GM23338 (cell line): ENCODE data around the gene GLOD4. TPM values are rescaled to one million over a fixed set of nuclear protein-coding genes. Genes with fewer than 3 reads are reported as not detected.

Source experiments
- ATAC-seq: fragments of 200-7000 bp; cut with Tn5 transposase; 3 replicates; pipeline ENCODE4 v1.9.1; 2020
- DNase-seq: peaks from one replicate; pipeline ENCODE4 v3.0.0-alpha.2; 2015; ENCODE audit warnings: low spot score
- H2AFZ ChIP-seq: fragments of 200-600 bp; sonication (generic); 2 replicates; pipeline ENCODE4 v1.8.0; 2016; ENCODE audit warnings: antibody characterized with exemption, mild to moderate bottlenecking, moderate library complexity
- H3F3A ChIP-seq: fragments of 200-600 bp; sonication (generic); replicated peaks from 2 replicates; pipeline ENCODE4 v1.8.0; 2017; ENCODE audit warnings: antibody characterized with exemption, mixed run types, low read depth
- H3K27ac ChIP-seq: fragments of 200-600 bp; sonication (generic); 2 replicates; pipeline ENCODE4 v1.6.1; 2016; ENCODE audit warnings: low read depth
- H3K27me3 ChIP-seq: fragments of 200-600 bp; sonication (generic); 2 replicates; pipeline ENCODE4 v1.8.0; 2016; ENCODE audit warnings: mild to moderate bottlenecking, mixed run types, moderate library complexity; ENCODE audit not compliant: insufficient read depth
- H3K36me3 ChIP-seq: fragments of 200-600 bp; sonication (generic); 2 replicates; pipeline ENCODE4 v1.8.0; 2016; ENCODE audit warnings: mild to moderate bottlenecking; ENCODE audit not compliant: insufficient read depth
- H3K4me1 ChIP-seq: fragments of 200-600 bp; sonication (generic); 2 replicates; pipeline ENCODE4 v1.8.0; 2016; ENCODE audit warnings: mild to moderate bottlenecking, moderate library complexity; ENCODE audit not compliant: insufficient read depth
- H3K4me2 ChIP-seq: fragments of 200-600 bp; sonication (generic); 2 replicates; pipeline ENCODE4 v1.7.1; 2017; ENCODE audit warnings: mixed run types
- H3K4me3 ChIP-seq: fragments of 200-600 bp; sonication (generic); 2 replicates; pipeline ENCODE4 v1.6.1; 2016; ENCODE audit warnings: mixed run types
- H3K79me2 ChIP-seq: fragments of 200-600 bp; sonication (generic); replicated peaks from 2 replicates; pipeline ENCODE4 v1.8.0; 2017; ENCODE audit warnings: mild to moderate bottlenecking; ENCODE audit not compliant: insufficient read depth
- H3K9me2 ChIP-seq: fragments of 200-600 bp; sonication (generic); 2 replicates; pipeline ENCODE4 v1.8.0; 2017; ENCODE audit not compliant: insufficient read depth
- H4K20me1 ChIP-seq: fragments of 200-600 bp; sonication (generic); replicated peaks from 2 replicates; pipeline ENCODE4 v1.8.0; 2017; ENCODE audit warnings: mild to moderate bottlenecking; ENCODE audit not compliant: insufficient read depth
- H3K27ac Mint-ChIP-seq: 2 replicates; pipeline ENCODE4 v1.8.0; 2020; ENCODE audit warnings: inconsistent platforms, mild to moderate bottlenecking, moderate library complexity, mixed read lengths
- H3K27me3 Mint-ChIP-seq: 3 replicates; pipeline ENCODE4 v1.8.0; 2022; ENCODE audit warnings: low read depth, mild to moderate bottlenecking, moderate library complexity, mixed read lengths, inconsistent platforms; ENCODE audit not compliant: insufficient read depth, poor library complexity
- H3K36me3 Mint-ChIP-seq: 3 replicates; pipeline ENCODE4 v1.8.0; 2021; ENCODE audit warnings: low read depth, mild to moderate bottlenecking, inconsistent platforms, moderate library complexity, mixed read lengths
- H3K4me1 Mint-ChIP-seq: 3 replicates; pipeline ENCODE4 v1.8.0; 2020; ENCODE audit warnings: mild to moderate bottlenecking, inconsistent platforms, mixed read lengths
- H3K4me3 Mint-ChIP-seq: 3 replicates; pipeline ENCODE4 v1.8.0; 2021; ENCODE audit warnings: moderate library complexity, mild to moderate bottlenecking, inconsistent platforms, mixed read lengths
- H3K9me3 Mint-ChIP-seq: 3 replicates; pipeline ENCODE4 v1.8.0; 2020; ENCODE audit warnings: moderate library complexity, mild to moderate bottlenecking, inconsistent platforms, mixed read lengths
- EZH2phosphoT487 ChIP-seq: fragments of 200-600 bp; sonication (generic); IDR thresholded peaks from one replicate; pipeline ENCODE4 v1.8.1; 2018; ENCODE audit warnings: antibody characterized with exemption; ENCODE audit not compliant: unreplicated experiment
- POLR2AphosphoS5 ChIP-seq: IDR thresholded peaks from 2 replicates; pipeline ENCODE4 v1.6.1; 2016; ENCODE audit warnings: antibody characterized with exemption, low read depth
- STAT1 ChIP-seq: IDR thresholded peaks from one replicate; pipeline ENCODE4 v1.6.1; 2016; ENCODE audit warnings: antibody characterized with exemption; ENCODE audit not compliant: unreplicated experiment
- ZNF114 ChIP-seq: fragments of 250-450 bp; sonication (Bioruptor Pico); IDR thresholded peaks from 2 replicates; pipeline ENCODE4 v1.5.0; 2020; ENCODE audit warnings: mild to moderate bottlenecking, moderate library complexity
- polyA plus RNA-seq: library from polyadenylated mRNA; unstranded; fragments of >200 nt; fragmentation: Nextera tagmentation; extraction: Ambion mirVana; gene quantifications from 2 replicates; pipeline ENCODE4 v1.2.1, GENCODE V29; 2016
- total RNA-seq: library from RNA; depleted of rRNA; stranded (reverse); fragments of >200 nt; shearing (Covaris generic); gene quantifications from 2 replicates; pipeline ENCODE4 v1.2.3, GENCODE V29; 2014
- TF ChIP-seq, protein P1 (sequence below): fragments of 250-450 bp; sonication (Bioruptor Pico); IDR thresholded peaks from 2 replicates; pipeline ENCODE4 v1.5.0; 2020; ENCODE audit warnings: mild to moderate bottlenecking, moderate library complexity
- TF ChIP-seq, protein P2 (sequence below), 2 experiments: fragments of 200-600 bp in 1 of 2; sonication (generic) in 1 of 2; conservative IDR thresholded peaks; 2 replicates each; pipeline versions ENCODE4 v1.5.1 to v1.6.1; 2016 to 2017; ENCODE audit warnings: antibody characterized with exemption in 2 of 2, low read depth in 2 of 2, mild to moderate bottlenecking in 2 of 2, moderate library complexity in 1 of 2

GLOD4 gene
- total and polyA plus RNA-seq, 2 experiments from 2014 or later, result 120 to 122 TPM

DNA sequence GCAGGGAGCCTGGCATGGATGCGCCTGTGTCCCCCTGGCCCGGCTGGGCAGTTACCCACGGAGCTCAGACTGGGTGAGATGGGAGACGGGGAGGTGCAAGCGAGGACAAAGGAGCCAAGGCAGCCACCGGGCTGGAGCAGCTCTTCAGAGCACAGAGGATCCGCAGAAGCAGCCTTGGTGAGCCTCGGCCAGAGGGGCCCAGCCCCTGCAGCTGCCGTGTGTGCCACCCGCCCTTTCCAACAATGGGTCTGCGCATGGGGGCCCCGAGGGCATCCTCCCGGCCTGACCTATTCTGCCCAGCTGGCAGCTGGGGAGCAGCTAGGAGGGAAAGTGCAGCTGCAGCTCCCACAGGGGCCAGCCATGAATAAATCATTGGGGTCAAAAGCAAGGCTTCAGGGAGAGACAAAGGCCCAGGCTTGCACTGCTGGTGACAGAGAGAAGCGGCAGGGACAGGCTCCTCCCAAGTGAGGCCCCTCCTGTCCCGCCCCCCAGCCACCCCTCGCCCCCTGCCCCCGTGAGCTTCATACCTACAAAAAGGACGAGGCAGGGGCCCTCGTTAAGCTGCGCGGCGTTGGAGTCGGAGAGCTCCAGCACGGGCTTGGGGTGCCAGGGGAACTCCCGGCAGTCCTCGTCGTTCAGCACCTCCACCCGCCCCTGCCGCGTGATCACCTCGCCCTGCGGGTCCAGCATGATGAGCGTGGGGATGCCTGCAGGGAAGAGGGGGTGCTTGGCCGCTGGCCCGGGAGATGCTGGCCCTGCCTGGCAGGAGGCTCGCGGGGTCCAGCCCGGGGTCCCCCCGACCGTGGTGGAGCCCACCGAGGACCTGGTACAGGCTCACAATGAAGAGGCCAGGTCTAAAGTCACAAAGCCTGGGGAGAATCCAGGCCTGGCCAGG lies 22.7 kb upstream of the GLOD4 start (continued):
- TF ChIP-seq, protein P1, sequence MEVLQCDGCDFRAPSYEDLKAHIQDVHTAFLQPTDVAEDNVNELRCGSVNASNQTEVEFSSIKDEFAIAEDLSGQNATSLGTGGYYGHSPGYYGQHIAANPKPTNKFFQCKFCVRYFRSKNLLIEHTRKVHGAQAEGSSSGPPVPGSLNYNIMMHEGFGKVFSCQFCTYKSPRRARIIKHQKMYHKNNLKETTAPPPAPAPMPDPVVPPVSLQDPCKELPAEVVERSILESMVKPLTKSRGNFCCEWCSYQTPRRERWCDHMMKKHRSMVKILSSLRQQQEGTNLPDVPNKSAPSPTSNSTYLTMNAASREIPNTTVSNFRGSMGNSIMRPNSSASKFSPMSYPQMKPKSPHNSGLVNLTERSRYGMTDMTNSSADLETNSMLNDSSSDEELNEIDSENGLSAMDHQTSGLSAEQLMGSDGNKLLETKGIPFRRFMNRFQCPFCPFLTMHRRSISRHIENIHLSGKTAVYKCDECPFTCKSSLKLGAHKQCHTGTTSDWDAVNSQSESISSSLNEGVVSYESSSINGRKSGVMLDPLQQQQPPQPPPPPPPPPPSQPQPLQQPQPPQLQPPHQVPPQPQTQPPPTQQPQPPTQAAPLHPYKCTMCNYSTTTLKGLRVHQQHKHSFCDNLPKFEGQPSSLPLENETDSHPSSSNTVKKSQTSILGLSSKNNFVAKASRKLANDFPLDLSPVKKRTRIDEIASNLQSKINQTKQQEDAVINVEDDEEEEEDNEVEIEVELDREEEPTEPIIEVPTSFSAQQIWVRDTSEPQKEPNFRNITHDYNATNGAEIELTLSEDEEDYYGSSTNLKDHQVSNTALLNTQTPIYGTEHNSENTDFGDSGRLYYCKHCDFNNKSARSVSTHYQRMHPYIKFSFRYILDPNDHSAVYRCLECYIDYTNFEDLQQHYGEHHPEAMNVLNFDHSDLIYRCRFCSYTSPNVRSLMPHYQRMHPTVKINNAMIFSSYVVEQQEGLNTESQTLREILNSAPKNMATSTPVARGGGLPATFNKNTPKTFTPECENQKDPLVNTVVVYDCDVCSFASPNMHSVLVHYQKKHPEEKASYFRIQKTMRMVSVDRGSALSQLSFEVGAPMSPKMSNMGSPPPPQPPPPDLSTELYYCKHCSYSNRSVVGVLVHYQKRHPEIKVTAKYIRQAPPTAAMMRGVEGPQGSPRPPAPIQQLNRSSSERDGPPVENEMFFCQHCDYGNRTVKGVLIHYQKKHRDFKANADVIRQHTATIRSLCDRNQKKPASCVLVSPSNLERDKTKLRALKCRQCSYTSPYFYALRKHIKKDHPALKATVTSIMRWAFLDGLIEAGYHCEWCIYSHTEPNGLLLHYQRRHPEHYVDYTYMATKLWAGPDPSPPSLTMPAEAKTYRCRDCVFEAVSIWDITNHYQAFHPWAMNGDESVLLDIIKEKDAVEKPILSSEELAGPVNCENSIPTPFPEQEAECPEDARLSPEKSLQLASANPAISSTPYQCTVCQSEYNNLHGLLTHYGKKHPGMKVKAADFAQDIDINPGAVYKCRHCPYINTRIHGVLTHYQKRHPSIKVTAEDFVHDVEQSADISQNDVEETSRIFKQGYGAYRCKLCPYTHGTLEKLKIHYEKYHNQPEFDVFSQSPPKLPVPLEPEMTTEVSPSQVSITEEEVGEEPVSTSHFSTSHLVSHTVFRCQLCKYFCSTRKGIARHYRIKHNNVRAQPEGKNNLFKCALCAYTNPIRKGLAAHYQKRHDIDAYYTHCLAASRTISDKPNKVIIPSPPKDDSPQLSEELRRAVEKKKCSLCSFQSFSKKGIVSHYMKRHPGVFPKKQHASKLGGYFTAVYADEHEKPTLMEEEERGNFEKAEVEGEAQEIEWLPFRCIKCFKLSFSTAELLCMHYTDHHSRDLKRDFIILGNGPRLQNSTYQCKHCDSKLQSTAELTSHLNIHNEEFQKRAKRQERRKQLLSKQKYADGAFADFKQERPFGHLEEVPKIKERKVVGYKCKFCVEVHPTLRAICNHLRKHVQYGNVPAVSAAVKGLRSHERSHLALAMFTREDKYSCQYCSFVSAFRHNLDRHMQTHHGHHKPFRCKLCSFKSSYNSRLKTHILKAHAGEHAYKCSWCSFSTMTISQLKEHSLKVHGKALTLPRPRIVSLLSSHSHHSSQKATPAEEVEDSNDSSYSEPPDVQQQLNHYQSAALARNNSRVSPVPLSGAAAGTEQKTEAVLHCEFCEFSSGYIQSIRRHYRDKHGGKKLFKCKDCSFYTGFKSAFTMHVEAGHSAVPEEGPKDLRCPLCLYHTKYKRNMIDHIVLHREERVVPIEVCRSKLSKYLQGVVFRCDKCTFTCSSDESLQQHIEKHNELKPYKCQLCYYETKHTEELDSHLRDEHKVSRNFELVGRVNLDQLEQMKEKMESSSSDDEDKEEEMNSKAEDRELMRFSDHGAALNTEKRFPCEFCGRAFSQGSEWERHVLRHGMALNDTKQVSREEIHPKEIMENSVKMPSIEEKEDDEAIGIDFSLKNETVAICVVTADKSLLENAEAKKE (CRISPR knock-in tag), result no peak
- TF ChIP-seq STAT1 (no peak), POLR2AphosphoS5 (no peak), EZH2phosphoT487 (no peak), ZNF114 (no peak)

DNA sequence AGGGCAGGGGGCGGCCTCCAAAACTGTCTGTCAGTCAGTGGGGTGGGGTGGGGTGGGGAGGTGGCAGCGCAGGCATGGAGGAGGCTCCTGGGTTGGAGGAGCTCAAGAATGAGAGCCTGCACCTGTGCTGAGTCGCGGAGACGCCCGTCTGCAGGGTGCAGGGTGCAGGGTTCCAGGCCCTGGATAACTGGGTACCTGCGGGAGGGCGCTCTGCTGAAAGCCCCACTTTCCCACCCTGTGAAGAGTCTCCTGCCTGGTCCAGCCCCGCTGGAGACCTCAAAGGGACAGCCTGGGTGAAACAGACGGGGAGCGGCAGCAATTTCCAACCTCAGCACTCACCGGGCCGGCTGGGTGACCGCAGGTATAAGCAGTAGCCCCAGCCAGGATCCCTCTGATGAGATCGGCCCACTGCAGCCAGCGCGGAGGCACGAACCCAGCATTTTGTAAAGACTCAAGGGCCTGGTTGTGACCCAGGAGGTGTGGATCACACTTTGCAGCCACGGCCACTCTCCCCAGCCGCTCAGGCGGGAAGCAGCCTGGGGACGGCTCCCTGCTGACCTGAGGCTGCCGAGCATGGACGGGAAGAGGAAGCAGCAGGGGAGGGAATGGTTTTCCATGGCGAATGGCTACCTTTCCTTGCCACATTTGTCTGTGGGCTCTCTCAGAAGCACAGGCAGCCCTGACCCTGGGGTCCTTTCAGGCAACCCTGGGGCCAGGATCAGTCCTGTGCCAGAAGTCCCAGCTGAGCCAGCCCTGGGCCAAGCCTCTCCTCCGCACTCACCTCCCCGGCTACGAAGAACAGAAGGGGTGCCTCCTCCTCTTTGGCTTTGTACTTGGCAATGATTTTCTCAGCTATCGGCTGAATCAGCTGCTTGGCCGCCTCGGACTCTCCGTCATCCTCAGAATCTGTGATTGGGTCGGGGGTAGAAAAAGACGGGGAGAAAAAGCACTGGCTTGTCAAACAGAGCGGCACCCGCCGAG lies 21.1 kb upstream of the GLOD4 start:
- no peaks in the 10 kb centered on the region; the same call in 1 of the 2 replicates for H3K36me3 ChIP-seq
- H3K27ac Mint-ChIP-seq, result peak overlapping the region; percentile 67; the same call in 1 of the 2 replicates
- no peaks in the 10 kb centered on the region for H3K4me1 ChIP-seq
- H3K9me3 Mint-ChIP-seq, result no peaks in the 10 kb centered on the region; the same call in 2 of the 3 replicates
- H3K27me3 Mint-ChIP-seq, result peaks cover 16% of the 10 kb centered on the region
- no peak for ATAC-seq
- no peaks in the 10 kb centered on the region for H3K9me2 ChIP-seq
- no peak for DNase-seq
- peaks cover 6% of the 10 kb centered on the region; the same call in 2 of the 3 replicates for H3K4me1 Mint-ChIP-seq
- H3K27me3 ChIP-seq, result no peaks in the 10 kb centered on the region
- no peak overlapping the region for H3K27ac ChIP-seq
- no peaks in the 10 kb centered on the region for H3K79me2 ChIP-seq
- H3K36me3 Mint-ChIP-seq, result peaks cover 14% of the 10 kb centered on the region
- no peak overlapping the region for H3K4me2 ChIP-seq
- H2AFZ ChIP-seq, result no peak overlapping the region
- no peaks in the 10 kb centered on the region; the same call in 1 of the 2 replicates for H4K20me1 ChIP-seq
- no peaks in the 10 kb centered on the region for H3F3A ChIP-seq
- no peak overlapping the region for H3K4me3 ChIP-seq
- no peak overlapping the region for H3K4me3 Mint-ChIP-seq
- TF ChIP-seq, protein P2, sequence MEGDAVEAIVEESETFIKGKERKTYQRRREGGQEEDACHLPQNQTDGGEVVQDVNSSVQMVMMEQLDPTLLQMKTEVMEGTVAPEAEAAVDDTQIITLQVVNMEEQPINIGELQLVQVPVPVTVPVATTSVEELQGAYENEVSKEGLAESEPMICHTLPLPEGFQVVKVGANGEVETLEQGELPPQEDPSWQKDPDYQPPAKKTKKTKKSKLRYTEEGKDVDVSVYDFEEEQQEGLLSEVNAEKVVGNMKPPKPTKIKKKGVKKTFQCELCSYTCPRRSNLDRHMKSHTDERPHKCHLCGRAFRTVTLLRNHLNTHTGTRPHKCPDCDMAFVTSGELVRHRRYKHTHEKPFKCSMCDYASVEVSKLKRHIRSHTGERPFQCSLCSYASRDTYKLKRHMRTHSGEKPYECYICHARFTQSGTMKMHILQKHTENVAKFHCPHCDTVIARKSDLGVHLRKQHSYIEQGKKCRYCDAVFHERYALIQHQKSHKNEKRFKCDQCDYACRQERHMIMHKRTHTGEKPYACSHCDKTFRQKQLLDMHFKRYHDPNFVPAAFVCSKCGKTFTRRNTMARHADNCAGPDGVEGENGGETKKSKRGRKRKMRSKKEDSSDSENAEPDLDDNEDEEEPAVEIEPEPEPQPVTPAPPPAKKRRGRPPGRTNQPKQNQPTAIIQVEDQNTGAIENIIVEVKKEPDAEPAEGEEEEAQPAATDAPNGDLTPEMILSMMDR (conservative IDR thresholded peaks at IDR 0.05; ENCODE audit: low read depth in 2 of 2), result no peak
